ENCODE measurements around the gene TPSD1.
"Not testable (repeated sequence)": the region's sequence is repeated elsewhere in the genome, so short reads cannot be mapped to it uniquely, and the experiment has no call there.

The TPSD1 gene

DNA sequence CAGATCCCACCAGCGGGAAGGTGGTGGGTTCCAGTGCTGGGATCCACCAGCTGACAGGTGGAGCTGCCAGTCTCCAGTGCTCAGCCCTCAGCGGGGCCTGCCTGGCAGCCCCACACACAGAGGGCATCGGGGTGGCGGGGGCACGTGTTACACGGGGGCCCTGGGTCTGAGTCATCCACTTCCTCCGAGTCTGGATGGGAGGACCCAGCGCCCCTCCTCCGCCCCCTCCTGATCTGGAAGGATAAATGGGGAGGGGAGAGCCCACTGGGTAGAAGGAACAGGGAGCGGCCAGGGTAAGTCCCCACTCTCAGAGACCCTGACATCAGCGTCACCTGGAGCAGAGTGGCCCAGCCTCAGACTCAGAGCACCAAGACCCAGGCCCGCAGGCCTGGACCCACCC lies 15.4 kb upstream of the TPSD1 start, which contains the start of gene TPSAB1:
Gene TPSAB1, plus strand, starts transcription at position 270 of the 400 bp plus-strand sequence. CDS start 234 bp downstream, outside the sequence.
- not testable (repeated sequence) for DNase-seq

DNA sequence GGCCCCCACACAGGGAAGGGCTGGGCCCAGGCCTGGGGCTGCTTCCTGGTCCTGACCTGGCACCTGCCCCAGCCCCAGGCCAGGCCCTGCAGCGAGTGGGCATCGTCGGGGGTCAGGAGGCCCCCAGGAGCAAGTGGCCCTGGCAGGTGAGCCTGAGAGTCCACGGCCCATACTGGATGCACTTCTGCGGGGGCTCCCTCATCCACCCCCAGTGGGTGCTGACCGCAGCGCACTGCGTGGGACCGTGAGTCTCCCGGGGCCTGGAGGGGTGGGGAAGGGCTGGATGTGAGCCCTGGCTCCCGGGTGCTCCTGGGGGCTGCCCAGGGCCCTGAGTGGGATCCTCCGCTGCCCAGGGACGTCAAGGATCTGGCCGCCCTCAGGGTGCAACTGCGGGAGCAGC lies 14.8 kb upstream of the TPSD1 start:
- not testable (repeated sequence) for DNase-seq

DNA sequence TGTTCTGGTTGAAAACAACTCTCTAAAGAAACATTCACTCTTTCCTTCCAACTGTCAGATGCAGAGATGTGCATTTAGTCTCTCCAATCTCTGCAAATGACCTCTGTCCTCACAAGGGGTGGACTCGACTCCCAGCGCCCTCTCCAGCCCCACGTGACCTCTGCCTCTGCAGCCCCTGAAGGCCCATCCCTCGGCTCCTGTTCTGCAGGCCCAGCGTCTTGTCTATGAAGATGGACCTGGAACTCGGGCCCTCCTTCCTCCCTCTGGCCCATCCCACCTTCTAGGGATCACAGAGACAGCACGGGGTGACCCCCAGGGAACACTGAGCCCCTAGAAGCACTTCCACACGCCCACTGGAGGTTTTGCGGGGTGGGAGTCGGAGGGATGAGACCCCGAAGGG lies 12.5 kb upstream of the TPSD1 start:
- not testable (repeated sequence) for DNase-seq

DNA sequence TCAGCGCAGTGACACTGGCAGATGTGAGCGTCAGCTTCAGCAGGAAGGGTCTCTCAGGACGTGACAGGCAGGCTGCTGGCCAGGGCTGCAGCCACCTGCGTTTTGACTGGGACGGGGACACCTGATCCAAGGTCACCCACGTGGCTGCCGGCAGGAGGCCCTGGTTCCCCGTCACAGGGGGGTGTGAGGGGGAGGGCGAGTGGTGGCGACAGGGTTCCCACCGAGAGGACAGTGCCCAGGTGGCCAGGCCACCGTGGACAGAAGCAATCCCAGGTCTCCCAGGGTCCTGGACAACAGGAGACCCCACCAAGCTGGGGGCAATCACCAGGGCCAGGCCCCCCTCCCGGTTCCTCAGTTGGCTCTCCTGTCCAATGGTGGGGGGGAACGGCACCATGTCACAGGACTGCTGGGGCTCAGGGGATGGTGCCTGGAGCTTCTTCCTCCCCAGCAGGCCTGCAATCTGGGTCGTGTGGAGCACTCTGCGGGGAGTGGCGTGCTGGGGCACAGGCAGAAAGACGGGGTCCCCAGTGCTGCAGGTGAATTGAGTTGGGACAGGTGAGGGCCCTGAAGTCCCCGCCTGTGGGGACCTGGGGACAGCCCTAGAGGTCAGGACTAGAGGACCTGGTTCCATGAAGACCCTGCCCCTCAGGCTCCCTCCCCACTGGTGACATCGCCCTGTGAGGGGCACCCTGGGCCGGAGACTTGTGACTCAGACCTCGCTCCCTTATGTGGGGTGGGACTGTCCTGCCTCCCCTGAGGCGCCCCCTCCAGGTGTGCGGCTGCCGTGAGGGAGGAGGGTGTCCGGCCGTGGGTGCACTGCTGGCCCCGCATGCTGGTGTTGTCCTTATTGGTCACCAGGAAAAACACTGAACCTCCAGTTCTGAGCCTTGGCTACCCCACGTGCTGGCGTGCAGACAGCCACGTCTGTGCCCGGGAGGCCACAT lies 11.7 kb upstream of the TPSD1 start:
- not testable (repeated sequence) for DNase-seq

DNA sequence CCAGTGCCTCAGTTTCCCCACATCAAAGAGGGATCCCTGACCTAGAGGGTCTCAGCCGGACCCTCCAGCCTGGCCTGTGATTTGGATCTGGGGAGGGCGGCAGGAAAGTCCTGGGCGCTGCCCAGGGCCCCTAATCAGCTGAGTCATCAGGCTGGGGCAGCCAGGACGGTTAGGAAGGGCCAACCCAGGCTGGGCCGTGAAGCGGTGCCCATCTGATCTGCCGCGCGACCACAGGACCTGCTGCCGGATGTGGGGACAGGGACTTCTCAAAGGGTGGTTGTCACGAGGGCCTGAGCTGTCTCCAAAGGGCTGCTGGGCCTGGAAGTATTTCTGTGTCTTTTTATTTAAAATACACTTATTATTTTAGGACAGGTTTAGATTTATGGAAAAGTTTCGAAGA lies 11.0 kb upstream of the TPSD1 start:
- DNase-seq, result no peak

DNA sequence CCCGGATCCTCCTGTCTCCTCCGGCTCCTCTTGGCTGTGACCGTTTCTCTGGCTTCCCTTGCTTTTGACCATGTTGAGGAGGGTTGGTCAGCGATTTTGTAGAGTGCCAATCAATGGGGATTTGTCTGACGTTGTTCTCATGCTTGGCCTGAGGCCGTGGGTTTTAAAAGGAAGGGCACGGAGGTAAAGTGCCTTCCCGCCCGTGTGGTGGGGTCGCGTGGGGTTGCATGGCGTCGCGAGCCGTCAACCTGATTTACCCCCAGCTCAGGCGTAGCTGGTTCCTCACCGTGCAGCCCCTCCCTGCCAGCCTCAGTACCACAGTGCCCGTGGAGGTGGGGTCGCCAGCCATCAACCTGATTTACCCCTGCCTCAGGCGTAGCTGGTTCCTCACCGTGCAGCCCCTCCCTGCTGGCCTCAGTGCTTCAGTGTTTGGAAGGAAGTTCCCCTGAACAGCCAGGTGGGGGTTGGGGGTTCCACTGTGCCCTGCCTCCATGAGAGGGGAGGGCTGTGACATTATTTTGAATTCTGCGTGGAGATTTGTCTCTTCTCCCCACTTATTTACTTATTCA lies 10.3 kb upstream of the TPSD1 start:
- DNase-seq, result no peak

DNA sequence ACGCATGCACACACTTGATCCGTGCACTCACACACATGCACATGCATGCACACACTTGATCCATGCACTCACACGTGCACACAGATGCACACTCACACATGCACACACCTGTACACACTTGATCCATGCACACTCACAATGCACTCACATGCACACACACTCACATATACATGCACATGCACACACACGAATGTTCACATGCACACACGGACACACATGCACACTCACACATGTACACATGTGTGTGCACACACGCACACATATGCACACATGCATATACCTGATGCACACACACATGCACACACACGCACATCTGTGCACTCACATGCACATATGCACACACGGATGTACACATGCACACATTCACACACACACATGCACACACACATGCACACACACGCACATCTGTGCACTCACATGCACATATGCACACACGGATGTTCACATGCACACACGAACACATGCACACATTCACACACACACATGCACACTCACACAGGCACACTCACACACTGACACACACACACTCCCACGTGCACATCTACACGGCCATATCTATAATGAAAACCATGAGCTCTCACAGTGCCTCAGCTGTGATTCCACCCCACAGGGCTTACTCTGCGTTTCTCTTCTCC lies 7.8 kb upstream of the TPSD1 start:
- not testable (repeated sequence) for DNase-seq

DNA sequence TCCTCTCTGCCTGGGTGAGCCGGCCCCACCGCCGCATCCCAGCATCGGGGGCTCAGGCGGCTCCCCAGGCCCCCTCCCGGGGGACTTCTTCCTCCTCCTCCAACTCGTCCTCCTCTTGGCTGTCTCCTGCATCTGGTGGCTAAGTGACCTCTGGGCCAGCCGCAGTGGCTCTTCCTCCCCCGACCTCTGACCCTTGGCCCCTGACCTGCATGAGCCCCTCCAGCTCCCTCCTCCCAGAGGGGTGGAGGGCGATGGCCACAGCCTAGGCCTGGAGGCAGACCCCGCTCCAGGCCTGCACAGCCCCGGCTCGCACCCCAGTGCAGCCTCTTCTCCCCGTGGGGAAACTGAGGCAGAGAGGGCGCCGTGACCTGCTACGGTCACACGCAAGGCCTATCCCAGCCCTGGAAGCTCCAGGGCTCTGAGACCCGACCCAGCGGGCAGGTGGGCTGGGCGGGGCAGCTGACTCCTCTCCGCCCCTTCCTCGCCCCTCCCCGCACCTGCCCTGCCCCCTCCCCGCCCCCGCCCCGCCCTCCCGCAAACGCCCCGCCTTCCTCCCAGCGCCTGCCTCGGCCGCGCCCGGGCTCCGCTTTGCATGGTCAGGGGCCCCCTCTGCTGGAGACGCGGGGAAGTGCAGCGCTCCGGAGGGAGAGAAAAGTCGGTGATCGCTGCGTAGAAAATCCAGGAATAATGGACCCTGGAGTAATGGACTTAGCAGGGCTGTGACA lies 6.7 kb upstream of the TPSD1 start:
- not testable (repeated sequence) for DNase-seq

DNA sequence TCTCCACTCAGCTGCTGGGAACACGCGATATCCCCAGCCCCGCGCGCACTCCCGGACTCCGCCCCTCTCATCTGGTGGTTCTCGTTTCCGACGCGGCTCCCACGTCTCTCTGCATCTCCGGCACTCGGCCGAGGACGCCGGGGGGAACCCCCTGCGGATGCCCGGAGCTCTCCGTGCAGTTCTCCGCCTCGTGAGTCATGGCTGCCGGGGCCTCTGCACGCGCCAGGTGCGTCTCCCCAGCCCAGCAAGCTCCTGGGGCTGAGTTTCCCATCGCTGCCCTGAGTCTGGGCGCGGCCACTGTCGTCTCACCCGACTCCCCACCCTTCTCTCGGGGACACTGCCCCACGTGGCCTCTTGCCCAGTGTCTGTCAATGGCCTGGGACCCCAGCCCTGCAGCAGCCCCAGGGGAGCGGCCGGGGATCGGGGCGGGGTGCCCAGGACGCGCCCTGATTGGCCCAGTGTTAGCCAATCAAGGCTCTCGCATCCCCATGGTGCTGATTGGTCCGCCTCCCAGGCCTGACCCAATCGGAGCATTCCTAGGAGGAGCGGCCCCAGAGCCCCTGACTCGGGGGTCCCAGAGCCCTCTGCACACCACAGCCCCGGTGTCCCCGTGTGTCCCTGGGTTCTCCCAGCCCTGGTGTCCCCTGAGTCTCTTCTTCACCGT lies 2.0 kb upstream of the TPSD1 start:
- not testable (repeated sequence) for DNase-seq

DNA sequence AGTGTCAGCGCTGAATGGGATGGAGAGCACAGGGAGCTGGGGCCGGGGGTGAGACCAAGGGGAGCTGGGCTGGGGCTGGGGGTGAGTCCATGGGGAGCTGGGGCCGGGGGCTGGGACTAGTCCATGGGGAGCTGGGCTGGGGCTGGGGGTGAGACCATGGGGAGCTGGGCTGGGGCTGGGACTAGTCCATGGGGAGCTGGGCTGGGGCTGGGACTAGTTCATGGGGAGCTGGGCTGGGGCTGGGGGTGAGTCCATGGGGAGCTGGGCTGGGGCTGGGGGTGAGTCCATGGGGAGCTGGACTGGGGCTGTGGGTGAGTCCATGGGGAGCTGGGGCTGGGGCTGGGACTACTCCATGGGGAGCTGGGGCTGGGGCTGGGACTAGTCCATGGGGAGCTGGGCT lies 1.0 kb upstream of the TPSD1 start:
- DNase-seq, result not testable (repeated sequence)

DNA sequence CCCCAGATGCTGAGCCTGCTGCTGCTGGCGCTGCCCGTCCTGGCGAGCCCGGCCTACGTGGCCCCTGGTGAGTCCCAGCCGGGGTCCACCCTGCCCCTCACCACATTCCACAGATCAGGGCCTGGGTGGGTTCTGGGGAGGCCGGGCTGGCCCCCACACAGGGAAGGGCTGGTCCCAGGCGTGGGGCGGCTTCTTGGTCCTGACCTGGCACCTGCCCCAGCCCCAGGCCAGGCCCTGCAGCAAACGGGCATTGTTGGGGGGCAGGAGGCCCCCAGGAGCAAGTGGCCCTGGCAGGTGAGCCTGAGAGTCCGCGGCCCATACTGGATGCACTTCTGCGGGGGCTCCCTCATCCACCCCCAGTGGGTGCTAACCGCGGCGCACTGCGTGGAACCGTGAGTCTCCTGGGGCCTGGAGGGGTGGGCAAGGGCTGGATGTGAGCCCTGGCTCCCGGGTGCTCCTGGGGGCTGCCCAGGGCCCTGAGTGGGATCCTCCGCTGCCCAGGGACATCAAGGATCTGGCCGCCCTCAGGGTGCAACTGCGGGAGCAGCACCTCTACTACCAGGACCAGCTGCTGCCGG lies 516 bp downstream of the TPSD1 start:
- DNase-seq, result not testable (repeated sequence)

DNA sequence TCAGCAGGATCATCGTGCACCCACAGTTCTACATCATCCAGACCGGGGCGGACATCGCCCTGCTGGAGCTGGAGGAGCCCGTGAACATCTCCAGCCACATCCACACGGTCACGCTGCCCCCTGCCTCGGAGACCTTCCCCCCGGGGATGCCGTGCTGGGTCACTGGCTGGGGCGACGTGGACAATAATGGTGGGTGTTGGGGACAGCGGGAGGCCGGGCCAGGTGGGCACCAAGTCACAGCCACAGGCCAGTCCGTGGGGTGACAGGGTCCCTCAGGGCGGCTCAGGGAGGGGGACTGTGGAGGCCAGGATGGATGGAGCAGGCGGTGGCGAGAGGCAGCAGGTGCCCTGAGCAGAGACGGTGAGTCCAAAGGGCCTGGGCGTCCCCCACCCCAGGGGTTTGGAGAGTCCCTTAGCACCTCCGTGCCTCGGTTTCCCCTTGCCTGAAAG lies 1.0 kb downstream of the TPSD1 start:
- no peak for DNase-seq

DNA sequence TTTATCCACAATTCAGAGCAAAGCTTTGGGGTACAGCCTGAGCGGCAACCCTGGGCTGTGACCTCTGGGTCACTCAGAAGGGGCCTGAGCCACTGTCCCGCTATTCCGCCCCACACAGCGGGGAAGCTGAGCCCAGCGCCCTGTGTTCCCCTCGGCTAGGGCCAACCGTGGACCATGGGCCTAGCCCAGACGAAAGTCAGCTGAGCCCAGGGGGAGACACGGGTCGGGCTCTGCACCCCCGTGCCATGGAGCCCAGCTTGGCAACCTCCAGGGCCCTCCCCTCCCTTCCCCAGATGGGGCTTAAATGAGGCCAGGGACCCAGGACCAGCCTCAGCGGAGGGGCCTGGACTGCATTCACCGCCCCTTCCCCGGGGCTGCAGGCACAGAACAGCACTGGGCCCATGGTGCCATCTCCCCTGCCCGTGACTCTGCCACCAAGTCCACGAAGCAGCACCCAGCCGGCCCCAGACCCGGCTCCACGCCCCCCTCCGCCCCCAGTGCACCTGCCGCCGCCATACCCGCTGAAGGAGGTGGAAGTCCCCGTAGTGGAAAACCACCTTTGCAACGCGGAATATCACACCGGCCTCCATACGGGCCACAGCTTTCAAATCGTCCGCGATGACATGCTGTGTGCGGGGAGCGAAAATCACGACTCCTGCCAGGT lies 1.8 kb downstream of the TPSD1 start:
- DNase-seq, result no peak

DNA sequence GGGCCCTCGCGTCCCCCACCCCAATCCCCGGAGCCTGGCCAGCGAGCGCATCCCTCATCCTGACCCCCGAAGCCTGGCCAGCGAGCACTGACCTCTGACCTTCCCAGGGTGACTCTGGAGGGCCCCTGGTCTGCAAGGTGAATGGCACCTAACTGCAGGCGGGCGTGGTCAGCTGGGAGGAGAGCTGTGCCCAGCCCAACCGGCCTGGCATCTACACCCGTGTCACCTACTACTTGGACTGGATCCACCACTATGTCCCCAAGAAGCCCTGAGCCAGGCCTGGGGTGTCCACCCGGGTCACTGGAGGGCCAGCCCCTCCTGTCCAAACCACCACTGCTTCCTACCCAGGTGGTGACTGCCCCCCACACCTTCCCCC lies 2.3 kb downstream of the TPSD1 start:
- DNase-seq, result no peak

DNA sequence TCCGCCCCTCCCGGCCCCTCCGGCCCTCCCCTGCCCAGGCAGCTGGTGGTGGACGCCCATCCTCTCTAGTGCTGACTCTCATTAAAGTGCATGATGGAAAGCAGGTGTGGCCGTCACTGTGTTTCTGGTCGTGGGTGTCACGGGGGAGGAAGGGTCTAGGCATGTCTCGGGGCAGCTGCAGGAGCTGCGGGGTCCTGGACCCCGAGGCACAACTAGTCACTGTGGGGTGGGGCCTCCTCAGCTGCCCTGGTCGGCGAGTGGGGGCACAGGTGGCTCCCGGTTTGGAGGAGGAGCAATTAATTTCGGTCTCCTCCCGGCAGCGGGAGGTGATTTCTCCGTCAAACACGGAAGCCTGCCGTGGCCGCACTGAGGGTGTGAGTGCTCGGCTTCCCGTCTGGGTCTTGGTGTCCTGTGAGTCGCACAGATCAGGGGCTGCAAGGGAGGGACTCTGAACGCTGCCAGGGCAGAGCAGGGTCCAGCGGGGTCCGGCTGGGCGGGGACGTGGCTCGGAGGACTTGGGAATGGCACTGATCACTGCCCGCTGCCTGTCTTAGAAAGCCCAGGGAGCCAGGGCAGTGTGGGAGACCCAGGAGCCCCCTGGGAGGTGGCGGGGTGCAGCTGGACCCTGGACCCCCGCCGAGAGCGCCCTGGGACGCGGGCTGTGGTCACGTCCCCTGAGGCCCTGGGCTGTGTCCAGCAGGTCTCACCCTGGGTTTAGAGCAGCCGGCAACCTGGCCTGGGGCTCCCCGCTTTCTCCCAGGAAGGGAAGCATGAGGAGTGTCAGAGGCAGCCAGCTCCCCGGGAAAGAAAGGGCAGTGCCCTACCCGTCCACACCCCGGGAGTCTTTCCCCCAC lies 3.3 kb downstream of the TPSD1 start:
- no peak for DNase-seq

DNA sequence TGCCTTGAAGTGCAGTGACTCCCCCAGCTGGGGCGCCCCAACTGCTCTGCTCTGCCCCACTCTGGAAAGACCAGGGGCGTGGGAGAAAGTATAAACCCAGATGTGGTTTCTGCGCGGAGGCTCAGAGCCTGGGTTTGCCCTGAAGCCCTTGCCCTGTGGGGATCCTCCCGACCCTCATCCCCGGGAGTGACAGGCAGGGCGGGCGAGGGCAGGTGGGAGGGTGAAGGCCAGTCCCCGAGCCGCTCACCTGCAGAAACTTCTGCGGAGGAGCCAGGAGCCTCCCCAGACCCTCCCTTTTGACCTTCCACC lies 3.8 kb downstream of the TPSD1 start:
- no peak for DNase-seq

DNA sequence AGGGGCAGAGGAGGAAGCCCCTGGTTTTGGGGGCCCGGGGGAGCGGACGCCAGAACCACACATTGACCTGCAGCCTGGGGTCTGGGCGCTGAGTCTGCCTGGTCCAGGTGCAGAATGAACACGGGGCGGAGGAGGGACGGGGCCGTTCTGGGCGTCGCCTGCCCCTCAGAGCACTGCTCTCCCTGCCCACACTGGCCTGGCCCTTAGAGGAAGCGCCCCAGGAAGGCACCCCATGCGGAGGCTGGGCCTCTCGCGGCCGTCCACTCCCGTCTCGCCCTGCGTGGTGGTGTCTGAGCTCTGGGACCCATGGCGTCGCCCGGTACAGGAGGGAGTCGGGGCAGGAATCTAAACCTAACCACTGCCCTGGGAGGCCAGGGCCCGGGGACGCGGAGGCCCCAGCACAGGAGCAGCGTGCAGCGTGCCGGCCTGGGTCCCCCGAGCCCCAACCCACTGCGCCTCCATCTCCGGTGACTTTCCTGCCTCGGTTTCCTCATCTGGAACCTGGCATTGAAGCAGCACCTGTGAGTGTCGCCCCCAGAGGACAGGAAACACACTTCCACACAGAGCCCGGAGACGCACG lies 4.3 kb downstream of the TPSD1 start:
- no peak for DNase-seq

DNA sequence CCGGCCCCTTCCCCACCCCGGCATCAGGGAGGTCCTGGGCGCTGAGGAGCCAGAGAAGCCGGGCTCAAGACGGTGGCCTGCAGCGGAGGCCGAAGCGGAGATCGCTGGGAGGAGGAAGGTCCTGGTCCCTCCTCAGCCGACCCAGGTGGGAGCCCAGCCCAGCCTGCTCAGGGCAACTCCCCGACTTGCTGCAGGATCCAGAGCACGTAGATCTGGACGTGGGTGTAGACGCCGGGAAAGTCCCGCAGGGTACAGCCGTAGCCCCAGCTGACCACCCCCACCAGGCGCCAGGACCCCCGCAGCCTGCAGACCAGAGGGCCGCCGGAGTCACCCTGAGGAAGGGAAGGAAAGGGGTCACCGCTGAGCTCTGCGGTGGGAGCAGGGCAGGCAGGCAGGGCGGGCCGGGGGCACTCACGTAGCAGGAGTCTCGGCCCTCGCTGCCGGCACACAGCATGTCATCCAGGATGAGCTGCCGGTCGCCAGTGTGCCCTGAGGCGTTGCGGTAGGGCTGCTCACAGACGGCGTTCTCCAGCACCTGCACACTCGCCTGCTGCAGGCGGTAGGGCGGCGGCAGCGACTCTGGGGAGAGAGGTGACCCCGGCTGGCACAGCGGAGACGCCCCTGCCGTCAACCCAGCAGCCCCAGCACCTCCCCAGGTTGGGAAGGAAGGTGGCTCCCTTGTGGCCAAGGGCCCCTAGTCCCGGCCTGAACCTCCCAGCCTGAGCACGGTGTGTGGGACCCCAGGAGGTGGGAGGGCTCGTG lies 5.4 kb downstream of the TPSD1 start:
- DNase-seq, result no peak

Measured in anterior cingulate cortex (tissue), 58 donors.